ENCODE results near the gene TPPP.

DNA sequence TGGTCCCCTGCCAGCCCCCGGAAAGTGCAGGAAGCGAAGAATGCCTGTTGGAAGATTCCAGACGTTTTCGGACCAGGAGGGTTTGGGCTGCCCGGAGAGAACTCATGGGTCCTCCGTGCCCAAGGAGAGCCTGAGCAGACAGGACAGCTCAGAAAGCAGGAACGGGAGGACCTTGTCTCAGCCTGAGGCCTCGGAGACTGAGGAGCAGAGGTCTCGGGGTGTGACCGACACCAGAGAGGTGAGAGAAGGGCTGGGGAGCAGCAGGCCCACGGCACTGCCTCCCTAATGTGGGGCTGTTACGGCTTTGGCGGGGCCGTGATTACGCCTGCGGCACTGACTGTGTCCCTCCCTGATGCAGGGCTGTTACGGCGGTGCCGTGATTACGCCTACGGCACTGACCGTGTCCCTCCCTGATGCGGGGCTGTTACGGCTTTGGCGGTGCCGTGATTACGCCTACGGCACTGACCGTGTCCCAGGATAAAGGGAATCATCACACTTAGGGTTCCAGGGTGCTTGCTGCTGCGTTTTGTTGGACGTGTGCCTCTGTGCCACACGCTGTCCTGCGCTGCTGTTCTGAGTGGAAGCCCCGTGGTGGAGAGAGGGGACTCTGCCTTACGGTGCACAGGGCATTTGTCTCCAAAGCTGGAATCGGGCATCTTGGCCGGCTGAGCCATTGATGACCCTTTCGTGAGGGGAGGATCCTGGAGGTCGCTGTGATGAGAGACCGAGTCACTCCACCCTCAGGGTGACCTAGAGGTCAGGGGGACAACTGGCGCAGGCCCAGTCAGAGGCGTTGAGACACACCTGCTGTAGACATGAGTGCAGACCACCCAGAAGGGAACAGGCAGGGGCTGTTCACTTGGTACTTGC lies 55.3 kb downstream of the TPPP start:
- TF ChIP-seq, protein P1, sequence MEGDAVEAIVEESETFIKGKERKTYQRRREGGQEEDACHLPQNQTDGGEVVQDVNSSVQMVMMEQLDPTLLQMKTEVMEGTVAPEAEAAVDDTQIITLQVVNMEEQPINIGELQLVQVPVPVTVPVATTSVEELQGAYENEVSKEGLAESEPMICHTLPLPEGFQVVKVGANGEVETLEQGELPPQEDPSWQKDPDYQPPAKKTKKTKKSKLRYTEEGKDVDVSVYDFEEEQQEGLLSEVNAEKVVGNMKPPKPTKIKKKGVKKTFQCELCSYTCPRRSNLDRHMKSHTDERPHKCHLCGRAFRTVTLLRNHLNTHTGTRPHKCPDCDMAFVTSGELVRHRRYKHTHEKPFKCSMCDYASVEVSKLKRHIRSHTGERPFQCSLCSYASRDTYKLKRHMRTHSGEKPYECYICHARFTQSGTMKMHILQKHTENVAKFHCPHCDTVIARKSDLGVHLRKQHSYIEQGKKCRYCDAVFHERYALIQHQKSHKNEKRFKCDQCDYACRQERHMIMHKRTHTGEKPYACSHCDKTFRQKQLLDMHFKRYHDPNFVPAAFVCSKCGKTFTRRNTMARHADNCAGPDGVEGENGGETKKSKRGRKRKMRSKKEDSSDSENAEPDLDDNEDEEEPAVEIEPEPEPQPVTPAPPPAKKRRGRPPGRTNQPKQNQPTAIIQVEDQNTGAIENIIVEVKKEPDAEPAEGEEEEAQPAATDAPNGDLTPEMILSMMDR (IDR thresholded peaks at IDR 0.05): no peak
- TF ChIP-seq EZH2 (IDR thresholded peaks at IDR 0.05; ENCODE audit: borderline replicate concordance, insufficient read depth, low read depth, low read length, poor library complexity, severe bottlenecking): no peak

Measured in B cell (primary cell).